Measurements from ENCODE around the gene PSMD8. TPM values are rescaled to one million over a fixed set of nuclear protein-coding genes. Genes with fewer than 3 reads are reported as not detected.
A peak's percentile ranks its signal among the peaks of the same experiment; 100 is the strongest.

PSMD8 gene
- total and polyA plus RNA-seq, 4 experiments from 2014 or later: 89.6 to 197 (median 134) TPM

GRCh38 chr19:38385804-38386257 is 11.5 kb downstream of the PSMD8 start:
- DNase-seq: peak in 1 of 5 donors; percentile 27
- Histone ChIP-seq H3K36me3 (ENCODE audit: insufficient read depth, low read length) (peaks cover 32% of the 10 kb centered on the region), H3K27me3 (ENCODE audit: insufficient read depth, low read length) (no peaks in the 10 kb centered on the region), H3K9me3 (ENCODE audit: control insufficient read depth in 1 of 2, low read length in 2 of 2) (no peaks in the 10 kb centered on the region), H3K27ac (ENCODE audit: low read depth, low read length) (no peak overlapping the region), H3K4me3 (ENCODE audit: low read length in 2 of 2) (no peak overlapping the region), H3K4me1 (ENCODE audit: insufficient read depth, low read length) (peaks cover 31% of the 10 kb centered on the region)
- H3K4me1 Mint-ChIP-seq: peaks cover 12 to 42% (median 18%) of the 10 kb centered on the region in 4 donors
- no peak overlapping the region for H3K27ac Mint-ChIP-seq
- H3K36me3 Mint-ChIP-seq: peaks cover 21 to 35% of the 10 kb centered on the region in 2 donors
- intact Hi-C loops (cut with micrococcal nuclease): no loop called here
- peaks cover 0 to 11% of the 10 kb centered on the region in 2 donors for H3K27me3 Mint-ChIP-seq
- POLR2A ChIA-PET (ENCODE audit: partially characterized antibody): interaction anchor here (1.8 to 2.6 kb wide), 3 partner anchors 9 to 11 kb away, joined by 7 to 17 read pairs (median 14); partner anchors contain the start of gene PSMD8
- CTCF ChIA-PET (ENCODE audit: partially characterized antibody): no interaction called here
- no peak overlapping the region for H3K4me3 Mint-ChIP-seq
- H3K9me3 Mint-ChIP-seq: no peaks in the 10 kb centered on the region

- Mint-ChIP-seq H3K9me3 (no peaks in the 10 kb centered on the region), H3K27me3 (peaks cover 0 to 11% of the 10 kb centered on the region in 2 donors), H3K36me3 (peaks cover 15 to 29% of the 10 kb centered on the region in 2 donors), H3K4me3 (no peak overlapping the region), H3K27ac (no peak overlapping the region), H3K4me1 (peaks cover 12 to 45% (median 18%) of the 10 kb centered on the region in 4 donors)
- no peak overlapping the region for H3K27ac ChIP-seq (ENCODE audit: low read depth, low read length)
- no peak overlapping the region for H3K4me3 ChIP-seq (ENCODE audit: low read length in 2 of 2)
- peaks cover 25% of the 10 kb centered on the region for H3K36me3 ChIP-seq (ENCODE audit: insufficient read depth, low read length)
- no peaks in the 10 kb centered on the region for H3K27me3 ChIP-seq (ENCODE audit: insufficient read depth, low read length)
- ChIA-PET CTCF (ENCODE audit: partially characterized antibody) (no interaction called here), POLR2A (ENCODE audit: partially characterized antibody) (interaction anchor here (1.8 to 4.3 kb wide), 7 partner anchors 9 to 349 kb away, joined by 5 to 78 read pairs (median 14); partner anchors contain the start of genes EIF3K, FAM98C and PSMD8)
- peaks cover 31% of the 10 kb centered on the region for H3K4me1 ChIP-seq (ENCODE audit: insufficient read depth, low read length)
- intact Hi-C loops (cut with micrococcal nuclease): no loop called here
- DNase-seq: peak in 1 of 5 donors; percentile 36
- H3K9me3 ChIP-seq (ENCODE audit: control insufficient read depth in 1 of 2, low read length in 2 of 2): no peaks in the 10 kb centered on the region
Observed at GRCh38 chr19:38386300-38386970, 12.1 kb downstream of the PSMD8 start.

- Mint-ChIP-seq H3K4me1 (peaks cover 12 to 45% (median 18%) of the 10 kb centered on the region in 4 donors), H3K27me3 (peaks cover 0 to 11% of the 10 kb centered on the region in 2 donors), H3K27ac (peak overlapping the region; percentile 75 to 90 (median 82)), H3K36me3 (peaks cover 9 to 23% of the 10 kb centered on the region in 2 donors), H3K4me3 (peak overlapping the region; percentile 87 to 98 (median 92)), H3K9me3 (no peaks in the 10 kb centered on the region)
- POLR2A ChIA-PET (ENCODE audit: partially characterized antibody): interaction anchor here (0.7 to 4.3 kb wide), 9 partner anchors 9 to 348 kb away, joined by 3 to 78 read pairs (median 5); partner anchors contain the start of genes CATSPERG, EIF3K, FAM98C and PSMD8
- H3K36me3 ChIP-seq (ENCODE audit: insufficient read depth, low read length): peaks cover 19% of the 10 kb centered on the region
- intact Hi-C loops (cut with micrococcal nuclease): loop anchor here (1.0 kb wide), 1 partner anchor 51 kb away; no protein-coding TSS in a partner anchor
- CTCF ChIA-PET (ENCODE audit: partially characterized antibody): interaction anchor here (1.0 to 2.3 kb wide), 4 partner anchors 10 to 52 kb away, joined by 3 to 16 read pairs (median 9); partner anchors contain the start of genes FAM98C and PSMD8
- H3K4me1 ChIP-seq (ENCODE audit: insufficient read depth, low read length): peaks cover 31% of the 10 kb centered on the region
- H3K27me3 ChIP-seq (ENCODE audit: insufficient read depth, low read length): no peaks in the 10 kb centered on the region
- peak overlapping the region in 1 of 2 donors; percentile 70 for H3K4me3 ChIP-seq (ENCODE audit: low read length in 2 of 2)
- no peak for DNase-seq
- H3K27ac ChIP-seq (ENCODE audit: low read depth, low read length): no peak overlapping the region
- no peaks in the 10 kb centered on the region for H3K9me3 ChIP-seq (ENCODE audit: control insufficient read depth in 1 of 2, low read length in 2 of 2)
Observed at GRCh38 chr19:38386971-38387549, 12.7 kb downstream of the PSMD8 start.

- Mint-ChIP-seq H3K36me3 (peaks cover 4 to 16% of the 10 kb centered on the region in 2 donors), H3K27ac (peak within 1 kb of the TSS; percentile 80 to 99 (median 95)), H3K4me1 (peaks cover 12 to 44% (median 18%) of the 10 kb centered on the region in 4 donors), H3K4me3 (peak within 1 kb of the TSS; percentile 89 to 98 (median 94)), H3K27me3 (peaks cover 0 to 11% of the 10 kb centered on the region in 2 donors), H3K9me3 (no peaks in the 10 kb centered on the region)
- POLR2A ChIA-PET (ENCODE audit: partially characterized antibody): interaction anchor here (0.7 to 4.3 kb wide), 9 partner anchors 8 to 347 kb away, joined by 3 to 78 read pairs (median 5); partner anchors contain the start of genes CATSPERG, EIF3K, FAM98C and PSMD8
- Histone ChIP-seq H3K9me3 (ENCODE audit: control insufficient read depth in 1 of 2, low read length in 2 of 2) (no peaks in the 10 kb centered on the region), H3K36me3 (ENCODE audit: insufficient read depth, low read length) (peaks cover 14% of the 10 kb centered on the region), H3K27me3 (ENCODE audit: insufficient read depth, low read length) (no peaks in the 10 kb centered on the region), H3K4me1 (ENCODE audit: insufficient read depth, low read length) (peaks cover 31% of the 10 kb centered on the region), H3K27ac (ENCODE audit: low read depth, low read length) (peak within 1 kb of the TSS; percentile 21), H3K4me3 (ENCODE audit: low read length in 2 of 2) (peak within 1 kb of the TSS; percentile 65 to 70)
- CTCF ChIA-PET (ENCODE audit: partially characterized antibody): interaction anchor here (1.0 to 2.3 kb wide), 4 partner anchors 11 to 53 kb away, joined by 3 to 16 read pairs (median 9); partner anchors contain the start of genes FAM98C and PSMD8
- intact Hi-C loops (cut with micrococcal nuclease): loop anchor here (1.0 kb wide), 3 partner anchors 13 to 51 kb away; partner anchors contain the start of genes FAM98C and PSMD8
- peak; percentile 77 to 92 (median 80) for DNase-seq
Observed at GRCh38 chr19:38387550-38388348, 13.4 kb downstream of the PSMD8 start, which contains the start of gene GGN. Gene GGN (minus strand): TSS chr19:38388034. CDS start chr19:38387261, 773 bp downstream.

- DNase-seq: no peak
- H3K27ac Mint-ChIP-seq: peak within 1 kb of the TSS; percentile 80 to 99 (median 95)
- Histone ChIP-seq H3K36me3 (ENCODE audit: insufficient read depth, low read length) (peaks cover 6% of the 10 kb centered on the region), H3K9me3 (ENCODE audit: control insufficient read depth in 1 of 2, low read length in 2 of 2) (no peaks in the 10 kb centered on the region), H3K27ac (ENCODE audit: low read depth, low read length) (peak within 1 kb of the TSS; percentile 21), H3K4me1 (ENCODE audit: insufficient read depth, low read length) (peaks cover 31% of the 10 kb centered on the region), H3K27me3 (ENCODE audit: insufficient read depth, low read length) (no peaks in the 10 kb centered on the region), H3K4me3 (ENCODE audit: low read length in 2 of 2) (peak within 1 kb of the TSS; percentile 65 to 70)
- ChIA-PET POLR2A (ENCODE audit: partially characterized antibody) (interaction anchor here (1.5 to 4.3 kb wide), 7 partner anchors 8 to 347 kb away, joined by 5 to 78 read pairs (median 7); partner anchors contain the start of genes EIF3K, FAM98C and PSMD8), CTCF (ENCODE audit: partially characterized antibody) (interaction anchor here (1.9 to 2.3 kb wide), 3 partner anchors 12 to 14 kb away, joined by 9 to 16 read pairs (median 9); partner anchors contain the start of genes FAM98C and PSMD8)
- peaks cover 12 to 42% (median 17%) of the 10 kb centered on the region in 4 donors for H3K4me1 Mint-ChIP-seq
- peaks cover 0 to 11% of the 10 kb centered on the region in 2 donors for H3K27me3 Mint-ChIP-seq
- H3K36me3 Mint-ChIP-seq: peaks cover 0 to 10% of the 10 kb centered on the region in 2 donors
- H3K9me3 Mint-ChIP-seq: no peaks in the 10 kb centered on the region
- peak within 1 kb of the TSS; percentile 89 to 98 (median 94) for H3K4me3 Mint-ChIP-seq
- intact Hi-C loops (cut with micrococcal nuclease): loop anchor here (1.0 kb wide), 2 partner anchors 14 to 15 kb away; partner anchors contain the start of genes FAM98C and PSMD8
Observed at GRCh38 chr19:38388349-38389100, 14.2 kb downstream of the PSMD8 start, which contains the start of gene SPRED3. Gene SPRED3 (plus strand): TSS chr19:38388697. CDS start chr19:38390303, 1,606 bp downstream.
